Trophoblast cell (in vitro differentiated cells and primary cell): ENCODE results near the gene ZNF613.
A peak's percentile ranks its signal among the peaks of the same experiment; 100 is the strongest.
"Not testable (repeated sequence)": the region's sequence is repeated elsewhere in the genome, so short reads cannot be mapped to it uniquely, and the experiment has no call there.

ENCODE experiments used
- DNase-seq, 2 donors: peaks; one replicate each; pipeline ENCODE4 v3.0.0-alpha.2; 2016
- H2AFZ ChIP-seq: 2 replicates; pipeline ENCODE4 v1.6.1; 2013; ENCODE audit warnings: low read length, moderate library complexity, mild to moderate bottlenecking; ENCODE audit not compliant: insufficient read depth, poor library complexity
- H2AK5ac ChIP-seq: 2 replicates; pipeline ENCODE4 v1.6.1; 2013; ENCODE audit warnings: mild to moderate bottlenecking, low read length
- H2BK120ac ChIP-seq: 2 replicates; pipeline ENCODE4 v1.6.1; 2013; ENCODE audit warnings: low read length, mild to moderate bottlenecking, moderate library complexity; ENCODE audit not compliant: insufficient read depth, poor library complexity
- H2BK12ac ChIP-seq: 2 replicates; pipeline ENCODE4 v1.6.1; 2013; ENCODE audit warnings: mild to moderate bottlenecking, low read length, moderate library complexity
- H2BK5ac ChIP-seq: 2 replicates; pipeline ENCODE4 v1.6.1; 2013; ENCODE audit warnings: low read length, low read depth, moderate library complexity, mild to moderate bottlenecking; ENCODE audit not compliant: poor library complexity
- H3K14ac ChIP-seq: 2 replicates; pipeline ENCODE4 v1.6.1; 2013; ENCODE audit warnings: mild to moderate bottlenecking, low read length
- H3K18ac ChIP-seq: 2 replicates; pipeline ENCODE4 v1.6.1; 2013; ENCODE audit warnings: mild to moderate bottlenecking, low read length
- H3K23ac ChIP-seq: 2 replicates; pipeline ENCODE4 v1.6.1; 2013; ENCODE audit warnings: low read length
- H3K27ac ChIP-seq: 2 replicates; pipeline ENCODE4 v1.5.1; 2013; ENCODE audit warnings: low read depth, mild to moderate bottlenecking, inconsistent platforms, low read length, moderate library complexity
- H3K27me3 ChIP-seq: 2 replicates; pipeline ENCODE4 v1.6.1; 2013; ENCODE audit warnings: inconsistent platforms, mild to moderate bottlenecking, low read length, moderate library complexity; ENCODE audit not compliant: insufficient read depth
- H3K36me3 ChIP-seq, 2 experiments: 1 replicate in 1 of 2; 2 replicates in 1 of 2; pipeline ENCODE4 v1.6.1; 2013; ENCODE audit warnings: low read length in 2 of 2, mild to moderate bottlenecking in 2 of 2, moderate library complexity in 1 of 2; ENCODE audit not compliant: insufficient read depth in 2 of 2, control insufficient read depth in 1 of 2
- H3K4ac ChIP-seq: 2 replicates; pipeline ENCODE4 v1.6.1; 2013; ENCODE audit warnings: low read depth, mild to moderate bottlenecking, low read length, moderate library complexity
- H3K4me1 ChIP-seq, 2 experiments: 1 replicate in 1 of 2; 2 replicates in 1 of 2; pipeline ENCODE4 v1.6.1; 2013; ENCODE audit warnings: low read length in 2 of 2, mild to moderate bottlenecking in 2 of 2, moderate library complexity in 1 of 2; ENCODE audit not compliant: insufficient read depth in 2 of 2, control insufficient read depth in 1 of 2
- H3K4me2 ChIP-seq: 2 replicates; pipeline ENCODE4 v1.6.1; 2013; ENCODE audit warnings: inconsistent platforms, mild to moderate bottlenecking, low read length, moderate library complexity
- H3K4me3 ChIP-seq: 2 replicates; pipeline ENCODE4 v1.5.1; 2013; ENCODE audit warnings: mild to moderate bottlenecking, low read depth, low read length, inconsistent platforms
- H3K79me1 ChIP-seq: one replicate; pipeline ENCODE4 v1.6.1; 2013; ENCODE audit warnings: low read length
- H3K79me2 ChIP-seq: 2 replicates; pipeline ENCODE4 v1.6.1; 2013; ENCODE audit warnings: low read length, mild to moderate bottlenecking; ENCODE audit not compliant: control insufficient read depth, insufficient read depth, poor library complexity
- H3K9ac ChIP-seq: 2 replicates; pipeline ENCODE4 v1.6.1; 2013; ENCODE audit warnings: mild to moderate bottlenecking, low read length
- H3K9me3 ChIP-seq: 2 replicates; pipeline ENCODE4 v1.6.1; 2013; ENCODE audit warnings: low read depth, mild to moderate bottlenecking, control low read depth, inconsistent platforms, low read length; ENCODE audit not compliant: insufficient read depth
- H4K12ac ChIP-seq: 2 replicates; pipeline ENCODE4 v1.6.1; 2013; ENCODE audit warnings: low read depth, mild to moderate bottlenecking, low read length, moderate library complexity
- H4K8ac ChIP-seq: 2 replicates; pipeline ENCODE4 v1.6.1; 2013; ENCODE audit warnings: low read depth, mild to moderate bottlenecking, low read length, moderate library complexity
- H4K91ac ChIP-seq: one replicate; pipeline ENCODE4 v1.6.1; 2013; ENCODE audit warnings: low read depth, mild to moderate bottlenecking, low read length, moderate library complexity
- WGBS: extraction: QIAGEN DNeasy Blood & Tissue Kit; methylation state at CpG from one replicate; pipeline ENCODE4 v1.1.7; 2013; ENCODE audit warnings: missing lambda C conversion rate; ENCODE audit not compliant: insufficient read length, insufficient coverage; ENCODE audit errors: extremely low coverage; 5-methylcytosine and 5-hydroxymethylcytosine counted together

ZNF613 gene

DNA sequence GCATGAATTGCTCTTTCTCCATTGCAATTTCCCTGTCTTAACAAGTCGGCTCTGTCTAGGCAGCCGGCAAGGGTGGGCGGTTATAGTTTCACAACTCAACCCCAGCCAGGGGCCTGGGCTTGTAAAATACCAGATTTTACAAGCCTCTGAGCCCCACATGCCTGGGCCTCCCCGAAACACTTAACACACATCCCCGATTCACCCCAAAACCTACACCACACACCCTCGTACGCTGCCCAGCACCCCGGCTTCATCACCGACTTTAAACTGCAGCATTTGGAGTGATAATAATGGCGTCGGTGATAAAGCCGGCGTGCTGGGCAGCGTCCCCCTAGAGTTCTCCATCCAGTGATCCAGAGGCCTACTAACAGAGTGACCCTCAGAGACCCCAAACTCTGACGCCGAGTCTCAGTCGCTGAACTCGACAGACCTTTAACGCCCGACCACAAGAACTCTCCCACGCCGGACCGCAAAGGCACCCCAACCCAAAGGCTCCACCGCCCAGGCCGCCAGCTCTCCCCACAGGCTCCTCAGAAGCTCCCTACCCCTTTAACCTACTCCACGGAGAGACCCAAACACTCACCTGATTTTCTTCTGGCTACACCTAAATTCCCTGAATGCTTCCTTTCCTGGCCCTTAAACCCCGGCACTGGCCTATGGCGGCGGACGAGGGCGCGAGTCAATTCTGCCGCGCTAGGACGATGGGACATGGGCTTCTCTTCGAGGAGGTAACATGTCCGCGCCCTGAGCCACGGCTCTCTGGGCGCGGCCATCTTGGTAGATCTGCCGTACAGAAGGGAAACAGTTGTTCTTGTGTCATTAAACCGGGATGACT lies 22.7 kb upstream of the ZNF613 start, which contains the start of gene ZNF649:
Gene ZNF649, minus strand, starts transcription at position 687 of the 835 bp plus-strand sequence. CDS start 4,910 bp downstream, outside the sequence.
- Histone ChIP-seq H3K4me3 (peak within 1 kb of the TSS; percentile 82), H4K12ac (peak within 1 kb of the TSS; percentile 88), H3K27me3 (no peaks in the 10 kb centered on the region), H3K14ac (peak within 1 kb of the TSS; percentile 60), H3K4me1 (no peaks in the 10 kb centered on the region), H3K79me2 (peaks cover 11% of the 10 kb centered on the region), H3K36me3 (peaks cover 5 to 12% of the 10 kb centered on the region in 2 experiments), H4K91ac (peak within 1 kb of the TSS; percentile 71), H3K9me3 (peaks cover 12% of the 10 kb centered on the region), H2AK5ac (no peak within 1 kb of the TSS), H2AFZ (peak within 1 kb of the TSS; percentile 57), H3K27ac (peak within 1 kb of the TSS; percentile 35), H2BK12ac (no peak within 1 kb of the TSS), H3K4ac (peak within 1 kb of the TSS; percentile 86), H3K4me2 (peak within 1 kb of the TSS; percentile 89), H2BK120ac (peak within 1 kb of the TSS; percentile 26), H4K8ac (peak within 1 kb of the TSS; percentile 73), H3K23ac (no peak within 1 kb of the TSS), H2BK5ac (peak within 1 kb of the TSS; percentile 34), H3K18ac (peak within 1 kb of the TSS; percentile 73), H3K9ac (peak within 1 kb of the TSS; percentile 66), H3K79me1 (peaks cover 5% of the 10 kb centered on the region)
- WGBS, result no CpG with 5 or more reads among the region's 43 CpGs
- peak; percentile 88 to 95 for DNase-seq

DNA sequence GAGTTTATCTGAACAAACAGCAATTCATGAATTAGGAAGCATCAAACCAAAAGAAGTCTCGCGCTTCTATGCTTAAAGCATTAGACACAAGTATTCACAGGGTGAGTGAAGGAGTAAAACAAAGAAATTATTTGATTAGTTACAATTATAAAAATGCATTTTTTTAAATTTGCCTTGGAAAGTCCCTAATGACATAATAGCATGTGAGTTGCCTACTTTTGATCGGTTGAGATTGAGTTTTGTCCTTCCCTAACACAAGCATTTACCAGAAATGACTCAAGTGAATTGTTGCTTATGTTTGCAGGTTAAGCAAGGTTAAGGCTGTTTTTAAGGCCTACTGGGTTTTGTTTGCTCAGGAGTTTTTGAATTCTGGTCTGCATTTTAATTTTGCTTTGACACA lies 22.1 kb upstream of the ZNF613 start:
- WGBS, result no CpG with 5 or more reads among the region's 3 CpGs
- Histone ChIP-seq H3K4me2 (peak overlapping the region; percentile 89), H3K4ac (no peak overlapping the region), H2BK5ac (no peak overlapping the region), H3K27me3 (no peaks in the 10 kb centered on the region), H3K4me3 (no peak overlapping the region), H3K4me1 (no peaks in the 10 kb centered on the region), H4K12ac (no peak overlapping the region), H2AFZ (no peak overlapping the region), H3K27ac (no peak overlapping the region), H3K79me1 (peaks cover 5% of the 10 kb centered on the region), H3K18ac (no peak overlapping the region), H3K36me3 (peaks cover 5 to 7% of the 10 kb centered on the region in 2 experiments), H2BK12ac (no peak overlapping the region), H2AK5ac (no peak overlapping the region), H4K8ac (no peak overlapping the region), H2BK120ac (no peak overlapping the region), H3K14ac (no peak overlapping the region), H3K9me3 (peaks cover 14% of the 10 kb centered on the region), H4K91ac (no peak overlapping the region), H3K23ac (no peak overlapping the region), H3K79me2 (peaks cover 11% of the 10 kb centered on the region), H3K9ac (no peak overlapping the region)
- no peak for DNase-seq

DNA sequence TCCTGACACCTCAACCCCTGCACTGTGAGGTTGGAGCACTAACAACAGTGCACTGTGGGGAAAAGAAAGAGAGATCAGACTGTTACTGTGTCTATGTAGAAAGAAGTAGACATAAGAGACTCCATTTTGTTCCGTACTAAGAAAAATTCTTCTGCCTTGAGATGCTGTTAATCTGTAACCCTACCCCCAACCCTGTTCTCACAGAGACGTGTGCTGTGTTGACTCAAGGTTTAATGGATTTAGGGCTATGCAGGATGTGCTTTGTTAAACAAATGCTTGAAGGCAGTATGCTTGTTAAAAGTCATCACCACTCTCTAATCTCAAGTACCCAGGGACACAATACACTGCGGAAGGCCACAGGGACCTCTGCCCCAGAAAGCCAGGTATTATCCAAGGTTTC lies 21.6 kb upstream of the ZNF613 start:
- no CpG with 5 or more reads among the region's 3 CpGs for WGBS
- not testable (repeated sequence) for DNase-seq

DNA sequence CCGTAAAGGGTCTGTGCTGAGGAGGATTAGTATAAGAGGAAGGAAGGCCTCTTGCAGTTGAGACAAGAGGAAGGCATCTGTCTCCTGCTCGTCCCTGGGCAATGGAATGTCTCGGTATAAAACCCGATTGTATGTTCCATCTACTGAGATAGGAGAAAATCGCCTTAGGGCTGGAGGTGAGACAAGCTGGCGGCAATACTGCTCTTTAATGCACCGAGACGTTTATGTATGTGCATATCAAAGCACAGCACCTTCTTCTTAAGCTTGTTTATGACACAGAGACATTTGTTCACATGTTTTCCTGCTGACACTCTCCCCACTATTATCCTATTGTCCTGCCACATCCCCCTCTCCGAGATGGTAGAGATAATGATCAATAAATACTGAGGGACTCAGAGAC lies 21.2 kb upstream of the ZNF613 start:
- DNase-seq, H2AK5ac ChIP-seq, H3K27me3 ChIP-seq, H3K4me2 ChIP-seq, H3K4me3 ChIP-seq, H3K36me3 ChIP-seq, H3K27ac ChIP-seq, H3K4ac ChIP-seq, H2AFZ ChIP-seq, H2BK120ac ChIP-seq, H3K18ac ChIP-seq, H4K91ac ChIP-seq, H4K12ac ChIP-seq, H2BK5ac ChIP-seq, H3K23ac ChIP-seq, H3K14ac ChIP-seq, H3K9ac ChIP-seq, H3K4me1 ChIP-seq, H4K8ac ChIP-seq, H2BK12ac ChIP-seq, H3K79me1 ChIP-seq: not testable (repeated sequence)
- Histone ChIP-seq H3K79me2 (peaks cover 11% of the 10 kb centered on the region), H3K9me3 (peaks cover 13% of the 10 kb centered on the region)
- WGBS, result no CpG with 5 or more reads among the region's 9 CpGs

More for the DNA sequence above, 21.6 kb upstream of the ZNF613 start:
- H3K27ac ChIP-seq, H3K14ac ChIP-seq, H2BK120ac ChIP-seq, H3K36me3 ChIP-seq, H2AFZ ChIP-seq, H3K18ac ChIP-seq, H4K91ac ChIP-seq, H3K23ac ChIP-seq, H2BK5ac ChIP-seq, H3K4me2 ChIP-seq, H3K9ac ChIP-seq, H2BK12ac ChIP-seq, H3K4me1 ChIP-seq, H3K4ac ChIP-seq, H3K27me3 ChIP-seq, H3K4me3 ChIP-seq, H3K79me1 ChIP-seq, H2AK5ac ChIP-seq, H4K8ac ChIP-seq, H4K12ac ChIP-seq: not testable (repeated sequence)
- H3K79me2 ChIP-seq, result peaks cover 11% of the 10 kb centered on the region
- H3K9me3 ChIP-seq, result peaks cover 14% of the 10 kb centered on the region
